ENCODE results near the gene SH2D2A.

The SH2D2A gene

GRCh38 chr1:156803086-156803851 lies 13.4 kb downstream of the SH2D2A start:
- DNase-seq (ENCODE audit: low read depth): no peak

GRCh38 chr1:156802421-156802935 lies 14.2 kb downstream of the SH2D2A start:
- no peak for DNase-seq (ENCODE audit: low read depth)

- DNase-seq (ENCODE audit: low read depth): no peak
These were observed 15.1 kb downstream of the SH2D2A start for GRCh38 chr1:156801409-156802121.

- DNase-seq (ENCODE audit: low read depth): no peak
These were observed 19.3 kb downstream of the SH2D2A start for GRCh38 chr1:156797212-156797871.

GRCh38 chr1:156796340-156797097 lies 20.1 kb downstream of the SH2D2A start:
- DNase-seq (ENCODE audit: low read depth): no peak

- DNase-seq (ENCODE audit: low read depth): no peak
These were observed 20.9 kb downstream of the SH2D2A start for GRCh38 chr1:156795787-156796186.

GRCh38 chr1:156795374-156795733 lies 21.3 kb downstream of the SH2D2A start:
- no peak for DNase-seq (ENCODE audit: low read depth)

GRCh38 chr1:156794506-156795373 lies 21.9 kb downstream of the SH2D2A start:
- DNase-seq (ENCODE audit: low read depth): no peak

- DNase-seq (ENCODE audit: low read depth): no peak
These were observed 26.9 kb downstream of the SH2D2A start for GRCh38 chr1:156789621-156790318.

GRCh38 chr1:156788136-156788535 lies 28.5 kb downstream of the SH2D2A start:
- no peak for DNase-seq (ENCODE audit: low read depth)

GRCh38 chr1:156786640-156787039 lies 30.0 kb downstream of the SH2D2A start:
- DNase-seq (ENCODE audit: low read depth): no peak

GRCh38 chr1:156785458-156785857 lies 31.2 kb downstream of the SH2D2A start:
- DNase-seq (ENCODE audit: low read depth): no peak

- DNase-seq (ENCODE audit: low read depth): no peak
These were observed 35.0 kb downstream of the SH2D2A start for GRCh38 chr1:156781585-156782186.

GRCh38 chr1:156777573-156777972 lies 39.1 kb downstream of the SH2D2A start:
- DNase-seq (ENCODE audit: low read depth): no peak

- DNase-seq (ENCODE audit: low read depth): no peak
These were observed 39.7 kb downstream of the SH2D2A start for GRCh38 chr1:156776942-156777341.

GRCh38 chr1:156775799-156776198 lies 40.8 kb downstream of the SH2D2A start:
- no peak for DNase-seq (ENCODE audit: low read depth)

GRCh38 chr1:156773607-156774006 lies 43.0 kb downstream of the SH2D2A start:
- no peak for DNase-seq (ENCODE audit: low read depth)

- DNase-seq (ENCODE audit: low read depth): no peak
These were observed 43.7 kb downstream of the SH2D2A start for GRCh38 chr1:156772728-156773497.

GRCh38 chr1:156772222-156772621 lies 44.4 kb downstream of the SH2D2A start:
- no peak for DNase-seq (ENCODE audit: low read depth)

Measured in stimulated activated CD8-positive, alpha-beta memory T cell treated with anti-CD3 and anti-CD28 coated beads, Interleukin-15, amount 100 ng/mL, for 24 hours (primary cell).